Measurements from ENCODE around the gene IQCM. TPM values are rescaled to one million over a fixed set of nuclear protein-coding genes. Genes with fewer than 3 reads are reported as not detected.

Gene IQCM
- total RNA-seq, 1 experiment from 2014 or later = not detected

GRCh38 chr4:149793459-149793858, 22.2 kb downstream of the IQCM start:
- in situ Hi-C loops (cut with HindIII; ENCODE audit: low pct_unique_long_range_greater_than_20kb, low sequenced_read_pairs) = no loop called here
- intact Hi-C loops (cut with micrococcal nuclease; ENCODE audit: unreplicated experiment) = no loop called here
- Histone ChIP-seq H3K9me3 (ENCODE audit: control insufficient read depth, insufficient read depth, low read depth, low read length) (no peaks in the 10 kb centered on the region), H3K27me3 (ENCODE audit: control insufficient read depth, insufficient read depth, low read length) (no peaks in the 10 kb centered on the region), H3K36me3 (ENCODE audit: control insufficient read depth, insufficient read depth, low read length) (no peaks in the 10 kb centered on the region), H3K27ac (ENCODE audit: low read length) (no peak overlapping the region), H3K4me3 (ENCODE audit: low read depth in 2 of 2, low read length in 2 of 2) (no peak overlapping the region), H3K4me1 (ENCODE audit: control insufficient read depth, insufficient read depth, low read length) (no peaks in the 10 kb centered on the region)
- no peak for ATAC-seq
- no peak for TF ChIP-seq POLR2AphosphoS5 (IDR thresholded peaks at IDR 0.05; ENCODE audit: low read depth, low read length)
- no peak for TF ChIP-seq CTCF (IDR thresholded peaks at IDR 0.05)
- TF ChIP-seq SIN3A (IDR thresholded peaks at IDR 0.05; ENCODE audit: borderline replicate concordance, insufficient read depth, low read depth, low read length) = no peak
- no peak for TF ChIP-seq REST (IDR thresholded peaks at IDR 0.05; ENCODE audit: insufficient read depth in 1 of 2, low read depth in 2 of 2, low read length in 1 of 2)
- TF ChIP-seq TCF7L2 (IDR thresholded peaks at IDR 0.05; ENCODE audit: low read depth, low read length) = no peak
- no peak for DNase-seq (ENCODE audit: low read depth, low spot score)
- CTCF ChIA-PET = no interaction called here
- BruUV-seq (replicated peaks) = no TSS peak
- POLR2A ChIA-PET = no interaction called here

GRCh38 chr4:149791851-149792250, 23.8 kb downstream of the IQCM start:
- no peak overlapping the region for H3K4me3 ChIP-seq (ENCODE audit: low read depth in 2 of 2, low read length in 2 of 2)
- H3K36me3 ChIP-seq (ENCODE audit: control insufficient read depth, insufficient read depth, low read length) = no peaks in the 10 kb centered on the region
- intact Hi-C loops (cut with micrococcal nuclease; ENCODE audit: unreplicated experiment) (no loop called here), in situ Hi-C loops (cut with HindIII; ENCODE audit: low pct_unique_long_range_greater_than_20kb, low sequenced_read_pairs) (no loop called here)
- TF ChIP-seq REST (IDR thresholded peaks at IDR 0.05; ENCODE audit: insufficient read depth in 1 of 2, low read depth in 2 of 2, low read length in 1 of 2) (no peak), SIN3A (IDR thresholded peaks at IDR 0.05; ENCODE audit: borderline replicate concordance, insufficient read depth, low read depth, low read length) (no peak), CTCF (IDR thresholded peaks at IDR 0.05) (no peak), POLR2AphosphoS5 (IDR thresholded peaks at IDR 0.05; ENCODE audit: low read depth, low read length) (no peak), TCF7L2 (IDR thresholded peaks at IDR 0.05; ENCODE audit: low read depth, low read length) (no peak)
- ATAC-seq (no peak), DNase-seq (ENCODE audit: low read depth, low spot score) (no peak)
- ChIA-PET POLR2A (no interaction called here), CTCF (no interaction called here)
- no peak overlapping the region for H3K27ac ChIP-seq (ENCODE audit: low read length)
- no TSS peak for BruUV-seq (replicated peaks)
- H3K9me3 ChIP-seq (ENCODE audit: control insufficient read depth, insufficient read depth, low read depth, low read length) = no peaks in the 10 kb centered on the region
- no peaks in the 10 kb centered on the region for H3K4me1 ChIP-seq (ENCODE audit: control insufficient read depth, insufficient read depth, low read length)
- no peaks in the 10 kb centered on the region for H3K27me3 ChIP-seq (ENCODE audit: control insufficient read depth, insufficient read depth, low read length)
